ENCODE measurements around the gene DSN1. TPM values are rescaled to one million over a fixed set of nuclear protein-coding genes. Genes with fewer than 3 reads are reported as not detected.

DSN1 gene
- total and polyA plus RNA-seq, 9 of the 15 experiments (the other 6 are each of a cell fraction or from before 2014, with no cell fraction given) = 23.3 to 45.3 (median 31.1) TPM

GRCh38 chr20:36745927-36746659, 27.5 kb downstream of the DSN1 start, which contains the start of gene NDRG3:
Gene NDRG3 (minus strand): TSS chr20:36746090. CDS start chr20:36721735, 24,355 bp downstream.
- H3K27me3 ChIP-seq (ENCODE audit: control insufficient read depth in 2 of 2, insufficient read depth in 2 of 2, low read length in 2 of 2) = no peaks in the 10 kb centered on the region
- peak within 1 kb of the TSS; percentile 99 for H2AFZ ChIP-seq (ENCODE audit: low read depth, low read length)
- WGBS (ENCODE audit: insufficient coverage, low coverage, missing lambda C conversion rate) = 8% methylated on average over 18 of the region's 63 CpGs
- ChIA-PET CTCF (ENCODE audit: low intra/inter-chr PET ratio) (interaction anchor here (0.6 to 0.7 kb wide), 2 partner anchors 40 to 206 kb away, joined by 3 to 4 read pairs; no protein-coding TSS in a partner anchor), POLR2A (interaction anchor here (0.8 to 3.2 kb wide), 4 partner anchors 10 to 22 kb away, joined by 5 to 18 read pairs (median 18); no protein-coding TSS in a partner anchor)
- FAIRE-seq (peak; percentile 87), ATAC-seq (peak; percentile 97), DNase-seq (ENCODE audit: extremely low read depth in 1 of 4, low spot score in 3 of 4) (peak; percentile 96 to 97 (median 96))
- 0 out of 2 replicates have a peak, but pooled peaks cover 2% of the 10 kb centered on the region for H4K20me1 ChIP-seq (replicated peaks; ENCODE audit: control insufficient read depth, insufficient read depth, low read length)
- H3K9ac ChIP-seq (ENCODE audit: insufficient read depth in 1 of 2, low read depth in 2 of 2, low read length in 2 of 2) = peak within 1 kb of the TSS; percentile 84 to 95
- BruUV-seq (replicated peaks) = no TSS peak
- peak within 1 kb of the TSS; percentile 61 for H3K4me3 ChIP-seq
- no peaks in the 10 kb centered on the region for H3K9me3 ChIP-seq (replicated peaks; ENCODE audit: control insufficient read depth, insufficient read depth, low read depth, low read length)
- H3K4me2 ChIP-seq (ENCODE audit: insufficient read depth, low read length) = peak within 1 kb of the TSS; percentile 95
- no peaks in the 10 kb centered on the region; the same call in 2 of the 3 replicates for H3K36me3 ChIP-seq (ENCODE audit: control insufficient read depth, insufficient read depth, low read length)
- peaks cover 11% of the 10 kb centered on the region; the same call in 1 of the 3 replicates for H3K79me2 ChIP-seq (ENCODE audit: control insufficient read depth, insufficient read depth, low read length)
- intact Hi-C loops (cut with micrococcal nuclease) (loop anchor here (10.0 kb wide), 1 partner anchor 131 kb away; no protein-coding TSS in a partner anchor), in situ Hi-C loops (cut with MboI) (no loop called here)
- no peaks in the 10 kb centered on the region for H3K9me1 ChIP-seq (ENCODE audit: control insufficient read depth, insufficient read depth, low read length)
- peak within 1 kb of the TSS; percentile 86 for H3K27ac ChIP-seq (ENCODE audit: extremely low read depth, low read depth, low read length)
- peaks cover 15 to 23% of the 10 kb centered on the region in 2 experiments for H3K4me1 ChIP-seq (replicated peaks in 1 of 2; ENCODE audit: control insufficient read depth in 2 of 2, insufficient read depth in 2 of 2, low read length in 2 of 2)
- no peak for TF ChIP-seq JUNB (CRISPR knock-in tag; conservative IDR thresholded peaks at IDR 0.05)
- TF ChIP-seq MYC (IDR thresholded peaks at IDR 0.05; ENCODE audit: low read depth, low read length) = 0 out of 2 replicates have a peak, but pooled peaks have one; percentile 9
- no peak for TF ChIP-seq MYC (CRISPR knock-in tag; IDR thresholded peaks at IDR 0.05; ENCODE audit: borderline replicate concordance, low read depth)
- no peak for TF ChIP-seq MITF (IDR thresholded peaks at IDR 0.05)
- no peak for TF ChIP-seq NFATC3 (IDR thresholded peaks at IDR 0.05)
- no peak for TF ChIP-seq PHB (CRISPR knock-in tag; IDR thresholded peaks at IDR 0.05)
- TF ChIP-seq ZNF175 (CRISPR knock-in tag; IDR thresholded peaks at IDR 0.05; ENCODE audit: low read depth) = no peak
- no peak for TF ChIP-seq C11orf30 (IDR thresholded peaks at IDR 0.05; ENCODE audit: low read depth)
- TF ChIP-seq DPF2 (IDR thresholded peaks at IDR 0.05) = no peak
- TF ChIP-seq MLX (CRISPR knock-in tag; conservative IDR thresholded peaks at IDR 0.05) = no peak
- no peak for TF ChIP-seq ARID2 (IDR thresholded peaks at IDR 0.05)
- no peak for TF ChIP-seq RCOR1 (IDR thresholded peaks at IDR 0.05; ENCODE audit: borderline replicate concordance in 1 of 2, low read depth in 2 of 2, low read length in 2 of 2)
- no peak for TF ChIP-seq IRF1 (CRISPR knock-in tag; IDR thresholded peaks at IDR 0.05; ENCODE audit: borderline replicate concordance)
- no peak for TF ChIP-seq HES1 (IDR thresholded peaks at IDR 0.05; ENCODE audit: low read depth)
- TF ChIP-seq HNRNPLL (IDR thresholded peaks at IDR 0.05; ENCODE audit: low read depth, low read length, poor library complexity, severe bottlenecking) = peak; percentile 90
- TF ChIP-seq CREBBP (IDR thresholded peaks at IDR 0.05; ENCODE audit: low read depth, low read length) = no peak
- TF ChIP-seq TCF7L2 (IDR thresholded peaks at IDR 0.05; ENCODE audit: low read depth, low read length) = no peak
- TF ChIP-seq CBX5 (IDR thresholded peaks at IDR 0.05; ENCODE audit: borderline replicate concordance, low read depth) = no peak
- TF ChIP-seq ZNF121 (CRISPR knock-in tag; conservative IDR thresholded peaks at IDR 0.05) = no peak

All from K562 (cell line).